MCF 10A (cell line): ENCODE data around the gene DAPK2. TPM values are rescaled to one million over a fixed set of nuclear protein-coding genes. Genes with fewer than 3 reads are reported as not detected.

Experiments used
- BruUV-seq: library from RNA; stranded (reverse); fragments of 400-500 nt; replicated peaks from 2 replicates; lab custom pipeline; 2021; lab: Mats Ljungman, UMichigan
- CTCF ChIA-PET: fragments of 300-600 bp; sonication (Branson Sonifier 250); formaldehyde crosslinking; extraction: SDS; loops from one replicate; lab custom pipeline; 2021; ENCODE audit warnings: antibody characterized with exemption, inconsistent platforms; lab: Yijun Ruan, JAX
- POLR2A ChIA-PET: fragments of 300-600, 350-650 bp; sonication (Branson Sonifier 250); formaldehyde crosslinking; extraction: SDS; loops from one replicate; lab custom pipeline; 2020; ENCODE audit warnings: antibody characterized with exemption, inconsistent platforms; lab: Yijun Ruan, JAX
- DNase-seq: peaks from one replicate; pipeline ENCODE4 v3.0.0-alpha.2; 2018; ENCODE audit not compliant: unreplicated experiment
- H3K27ac Mint-ChIP-seq: one replicate; pipeline ENCODE4 v1.8.0; 2022; ENCODE audit warnings: mild to moderate bottlenecking, low read depth, mixed read lengths; ENCODE audit not compliant: unreplicated experiment
- H3K27me3 Mint-ChIP-seq: one replicate; pipeline ENCODE4 v1.8.0; 2022; ENCODE audit warnings: mixed read lengths; ENCODE audit not compliant: insufficient read depth, unreplicated experiment
- H3K36me3 Mint-ChIP-seq: one replicate; pipeline ENCODE4 v1.8.0; 2022; ENCODE audit warnings: mild to moderate bottlenecking, moderate library complexity, mixed read lengths; ENCODE audit not compliant: insufficient read depth, unreplicated experiment
- H3K4me1 Mint-ChIP-seq: one replicate; pipeline ENCODE4 v1.8.0; 2022; ENCODE audit warnings: mixed read lengths; ENCODE audit not compliant: insufficient read depth, unreplicated experiment
- H3K4me3 Mint-ChIP-seq: one replicate; pipeline ENCODE4 v1.8.0; 2022; ENCODE audit warnings: mild to moderate bottlenecking, moderate library complexity, mixed read lengths; ENCODE audit not compliant: unreplicated experiment
- H3K9me3 Mint-ChIP-seq: one replicate; pipeline ENCODE4 v1.8.0; 2022; ENCODE audit warnings: mixed read lengths; ENCODE audit not compliant: unreplicated experiment
- CTCF ChIP-seq: fragments of 200-600 bp; IDR thresholded peaks from one replicate; pipeline ENCODE4 v1.8.0; 2022; ENCODE audit warnings: antibody characterized with exemption, mild to moderate bottlenecking; ENCODE audit not compliant: unreplicated experiment
- intact Hi-C: fragments of 100-400 bp; cut with micrococcal nuclease; formaldehyde crosslinking; loops from 2 replicates; pipeline ENCODE4 v1.14.1; 2022
- total RNA-seq: library from RNA; stranded (reverse); gene quantifications from 2 replicates; pipeline ENCODE4 v1.2.3, GENCODE V29; 2022

DAPK2 gene
- total RNA-seq, 1 experiment from 2014 or later: 4.6 TPM

DNA sequence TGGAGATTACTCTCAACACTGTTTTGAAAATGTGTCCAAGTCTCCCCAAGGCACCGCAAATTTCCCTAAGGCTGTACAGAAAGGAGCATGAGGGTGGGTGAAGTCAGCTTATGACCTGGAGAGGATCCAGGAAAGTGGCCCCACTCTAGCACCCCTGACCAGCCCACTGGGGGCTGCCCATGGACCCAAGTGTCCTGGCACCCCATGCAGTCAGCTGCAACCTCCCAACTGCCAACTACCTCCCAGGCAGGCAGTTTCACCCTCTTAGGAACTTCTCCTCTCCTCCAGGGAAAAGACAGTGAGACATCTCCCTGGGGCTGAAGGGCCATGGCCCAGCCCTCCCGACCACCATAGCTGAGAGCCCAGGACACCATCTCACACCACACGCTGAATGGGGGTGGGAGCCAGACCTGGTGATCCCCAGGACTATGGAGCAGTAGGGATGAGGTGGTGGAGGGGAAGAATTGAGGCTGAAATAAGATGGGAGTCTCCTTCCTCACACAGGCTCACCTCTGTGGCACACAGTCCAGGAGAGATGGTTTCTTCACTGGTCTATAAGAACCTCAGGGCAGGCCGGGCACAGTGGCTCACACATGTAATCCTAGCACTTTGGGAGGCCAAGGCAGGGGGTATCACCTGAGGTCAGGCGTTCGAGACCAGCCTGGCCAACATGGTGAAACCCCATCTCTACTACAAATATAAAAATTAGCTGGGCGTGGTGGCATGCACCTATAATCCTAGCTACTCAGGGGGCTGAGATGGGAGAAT is 104.4 kb downstream of the DAPK2 start:
- no peak for DNase-seq
- Mint-ChIP-seq H3K4me1 (peaks cover 17% of the 10 kb centered on the region), H3K27ac (no peak overlapping the region), H3K4me3 (no peak overlapping the region), H3K27me3 (no peaks in the 10 kb centered on the region), H3K9me3 (no peaks in the 10 kb centered on the region), H3K36me3 (peaks cover 7% of the 10 kb centered on the region)
- no peak for TF ChIP-seq CTCF
- ChIA-PET POLR2A (no interaction called here), CTCF (interaction anchor here (0.5 to 2.0 kb wide), 4 partner anchors 104 to 190 kb away, joined by 4 to 10 read pairs (median 4); partner anchors contain the start of gene DAPK2)
- intact Hi-C loops: no loop called here
- BruUV-seq: no TSS peak

DNA sequence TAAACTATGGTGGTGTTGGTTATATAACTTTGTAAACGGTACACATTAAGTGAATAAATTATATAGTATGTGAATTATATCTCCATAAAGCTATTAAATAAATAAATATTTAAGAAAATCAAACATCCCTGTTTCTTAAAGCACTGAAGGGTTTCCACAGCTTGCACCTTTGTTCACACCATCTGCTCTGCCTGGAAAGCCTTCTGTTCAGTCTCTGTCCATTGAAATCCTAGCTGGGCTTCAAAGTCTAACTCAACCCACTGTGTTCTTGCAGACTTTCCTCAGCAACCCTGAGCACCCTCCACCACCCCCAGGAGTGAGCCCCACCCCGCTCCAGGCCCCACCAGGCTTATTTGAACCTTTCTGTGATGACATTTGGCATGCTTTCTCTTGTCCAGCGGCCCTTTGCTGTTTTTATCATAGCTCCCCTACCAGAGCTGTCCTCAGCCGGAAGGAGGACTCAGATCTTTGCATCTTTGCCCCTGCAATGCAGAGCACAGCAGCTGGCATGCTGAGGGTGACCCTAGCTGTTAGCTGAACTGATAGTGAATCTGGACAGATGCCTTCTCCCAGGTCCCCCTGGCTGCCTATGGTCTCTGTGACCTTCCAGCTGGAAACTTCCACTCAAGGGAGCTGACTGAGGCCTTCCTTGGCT is 105.2 kb downstream of the DAPK2 start:
- no peaks in the 10 kb centered on the region for H3K27me3 Mint-ChIP-seq
- TF ChIP-seq CTCF: no peak
- POLR2A ChIA-PET: interaction anchor here (0.8 kb wide), 1 partner anchor 58 kb away, joined by 4 read pairs; no protein-coding TSS in a partner anchor

DNA sequence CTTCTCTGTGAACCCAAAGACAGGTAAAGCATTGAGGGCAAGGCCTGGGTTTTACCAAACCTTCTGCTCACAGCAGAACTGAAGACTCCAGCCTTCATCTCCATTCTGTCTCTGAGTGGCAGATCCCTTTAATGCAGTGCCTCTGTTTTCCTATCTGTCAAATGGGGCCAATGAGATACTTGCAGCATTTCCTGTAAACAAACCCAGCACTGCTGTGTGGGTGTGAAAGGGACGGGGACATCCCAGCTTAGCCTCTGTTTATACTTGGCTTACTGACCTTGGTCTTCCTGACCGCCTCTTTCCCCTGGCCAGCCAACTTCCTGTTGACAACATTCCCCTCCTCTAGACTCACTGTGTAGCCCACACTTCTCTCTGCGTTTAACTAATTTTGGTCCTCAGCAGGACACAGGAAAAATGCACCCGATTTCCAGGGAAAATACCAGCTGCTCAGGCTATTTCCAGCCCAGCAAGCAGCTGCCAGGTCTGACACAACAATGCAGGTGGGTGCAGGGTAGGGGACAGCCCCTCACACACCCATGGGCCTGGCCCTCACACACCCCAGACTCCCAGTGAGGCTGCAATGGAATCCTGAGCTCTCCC is 106.7 kb downstream of the DAPK2 start:
- Mint-ChIP-seq H3K27ac (no peak overlapping the region), H3K36me3 (peaks cover 7% of the 10 kb centered on the region), H3K4me3 (no peak overlapping the region), H3K27me3 (no peaks in the 10 kb centered on the region), H3K4me1 (peaks cover under 1% of the 10 kb centered on the region), H3K9me3 (no peaks in the 10 kb centered on the region)
- DNase-seq: no peak
- ChIA-PET CTCF (interaction anchor here (1.0 kb wide), 1 partner anchor 107 kb away, joined by 3 read pairs; no protein-coding TSS in a partner anchor), POLR2A (no interaction called here)
- no peak for TF ChIP-seq CTCF
- no TSS peak for BruUV-seq
- intact Hi-C loops: no loop called here

More for the DNA sequence above, 105.2 kb downstream of the DAPK2 start:
- peaks cover 7% of the 10 kb centered on the region for H3K36me3 Mint-ChIP-seq
- CTCF ChIA-PET: interaction anchor here (0.5 to 2.0 kb wide), 4 partner anchors 105 to 189 kb away, joined by 4 to 10 read pairs (median 4); partner anchors contain the start of gene DAPK2
- peaks cover 14% of the 10 kb centered on the region for H3K4me1 Mint-ChIP-seq
- H3K4me3 Mint-ChIP-seq: no peak overlapping the region
- BruUV-seq: no TSS peak
- no peaks in the 10 kb centered on the region for H3K9me3 Mint-ChIP-seq
- no peak for DNase-seq
- intact Hi-C loops: no loop called here
- no peak overlapping the region for H3K27ac Mint-ChIP-seq

DNA sequence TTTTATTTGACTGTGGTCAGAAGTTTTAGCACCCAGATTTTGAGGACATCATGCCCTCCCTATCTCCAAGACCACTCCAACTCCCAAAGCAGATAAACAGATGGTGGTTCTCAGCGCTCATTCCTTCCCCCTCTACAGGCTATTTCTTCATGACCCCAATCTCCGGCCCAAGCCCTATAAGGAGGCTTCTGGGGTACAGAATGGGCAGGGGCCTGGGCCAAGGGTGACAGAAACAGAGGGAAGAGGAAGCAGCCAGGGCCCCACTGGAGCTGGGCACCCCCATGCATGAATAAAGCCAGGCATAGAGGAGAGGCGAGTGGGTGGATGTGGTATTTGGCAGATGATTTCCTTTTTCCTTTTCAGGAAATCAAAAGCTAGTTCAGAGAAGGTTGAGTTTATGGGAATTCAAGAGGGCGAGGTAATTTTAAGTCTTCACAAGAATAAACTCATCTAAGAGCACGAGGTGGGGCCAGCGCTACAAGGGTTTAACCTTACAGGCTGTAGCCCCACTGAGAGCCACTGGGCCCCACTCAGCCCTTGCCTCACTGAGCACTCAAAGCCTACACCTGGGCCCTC is 107.7 kb downstream of the DAPK2 start:
- BruUV-seq: no TSS peak
- no peak for TF ChIP-seq CTCF
- H3K9me3 Mint-ChIP-seq: no peaks in the 10 kb centered on the region
- H3K27ac Mint-ChIP-seq: no peak overlapping the region
- ChIA-PET CTCF (interaction anchor here (0.6 kb wide), 1 partner anchor 102 kb away, joined by 3 read pairs; no protein-coding TSS in a partner anchor), POLR2A (no interaction called here)
- H3K36me3 Mint-ChIP-seq: peaks cover 7% of the 10 kb centered on the region
- H3K4me3 Mint-ChIP-seq: no peak overlapping the region
- no peaks in the 10 kb centered on the region for H3K4me1 Mint-ChIP-seq
- intact Hi-C loops: no loop called here
- no peak for DNase-seq
- H3K27me3 Mint-ChIP-seq: no peaks in the 10 kb centered on the region
